Loucy (cell line): ENCODE measurements around the gene IGSF1.

Experiments
- H2AFZ ChIP-seq: fragments of 200-600 bp; sonication (generic); 2 replicates; pipeline ENCODE4 v1.6.0; 2016; ENCODE audit warnings: antibody characterized with exemption, mild to moderate bottlenecking, low read length, moderate library complexity
- H3F3A ChIP-seq: fragments of 200-600 bp; 2 replicates; pipeline ENCODE4 v1.6.0; 2016; ENCODE audit warnings: antibody characterized with exemption, low read depth, mild to moderate bottlenecking
- H3K27me3 ChIP-seq: fragments of 200-600 bp; sonication (generic); 2 replicates; pipeline ENCODE4 v1.6.1; 2014; ENCODE audit warnings: low read length, mild to moderate bottlenecking; ENCODE audit not compliant: insufficient read depth, poor library complexity, severe bottlenecking
- H3K36me3 ChIP-seq: fragments of 200-600 bp; sonication (generic); 2 replicates; pipeline ENCODE4 v1.6.1; 2016; ENCODE audit warnings: low read length; ENCODE audit not compliant: insufficient read depth
- H3K4me1 ChIP-seq: fragments of 200-600 bp; sonication (generic); 2 replicates; pipeline ENCODE4 v1.5.1; 2014; ENCODE audit warnings: low read length, mild to moderate bottlenecking; ENCODE audit not compliant: insufficient read depth, poor library complexity, severe bottlenecking
- H3K4me2 ChIP-seq: fragments of 200-600 bp; sonication (generic); 2 replicates; pipeline ENCODE4 v1.6.0; 2014; ENCODE audit warnings: antibody characterized with exemption, low read length, low read depth, mild to moderate bottlenecking; ENCODE audit not compliant: poor library complexity, severe bottlenecking
- H3K4me3 ChIP-seq: fragments of 200-600 bp; sonication (generic); 2 replicates; pipeline ENCODE4 v1.5.1; 2014; ENCODE audit warnings: low read length, mild to moderate bottlenecking, mixed read lengths; ENCODE audit not compliant: poor library complexity, severe bottlenecking
- H3K79me2 ChIP-seq: fragments of 200-600 bp; sonication (generic); 2 replicates; pipeline ENCODE4 v1.6.1; 2014; ENCODE audit warnings: low read length; ENCODE audit not compliant: insufficient read depth
- H3K9ac ChIP-seq: fragments of 200-600 bp; sonication (generic); 2 replicates; pipeline ENCODE4 v1.6.0; 2014; ENCODE audit warnings: mild to moderate bottlenecking, low read depth, low read length, moderate library complexity; ENCODE audit not compliant: poor library complexity, severe bottlenecking
- H3K9me2 ChIP-seq: fragments of 200-600 bp; sonication (generic); replicated peaks from 2 replicates; pipeline ENCODE4 v1.6.1; 2016; ENCODE audit warnings: low read depth, low read length, mixed read lengths
- H3K9me3 ChIP-seq: fragments of 200-600 bp; sonication (generic); 2 replicates; pipeline ENCODE4 v1.6.1; 2014; ENCODE audit warnings: mild to moderate bottlenecking, antibody characterized with exemption, low read length, low read depth; ENCODE audit not compliant: insufficient read depth
- H4K20me1 ChIP-seq: fragments of 200-600 bp; sonication (generic); 2 replicates; pipeline ENCODE4 v1.6.0; 2014; ENCODE audit warnings: antibody characterized with exemption, low read length, mild to moderate bottlenecking; ENCODE audit not compliant: insufficient read depth, poor library complexity, severe bottlenecking
- EZH2phosphoT487 ChIP-seq: fragments of 200-600 bp; IDR thresholded peaks from 2 replicates; pipeline ENCODE4 v1.6.1; 2018; ENCODE audit warnings: antibody characterized with exemption, mild to moderate bottlenecking, moderate library complexity, borderline replicate concordance
- TF ChIP-seq, protein P1 (sequence below): fragments of 200-600 bp; sonication (generic); conservative IDR thresholded peaks from 2 replicates; pipeline ENCODE4 v1.5.1; 2014; ENCODE audit warnings: mild to moderate bottlenecking, antibody characterized with exemption, low read length

The IGSF1 gene

DNA sequence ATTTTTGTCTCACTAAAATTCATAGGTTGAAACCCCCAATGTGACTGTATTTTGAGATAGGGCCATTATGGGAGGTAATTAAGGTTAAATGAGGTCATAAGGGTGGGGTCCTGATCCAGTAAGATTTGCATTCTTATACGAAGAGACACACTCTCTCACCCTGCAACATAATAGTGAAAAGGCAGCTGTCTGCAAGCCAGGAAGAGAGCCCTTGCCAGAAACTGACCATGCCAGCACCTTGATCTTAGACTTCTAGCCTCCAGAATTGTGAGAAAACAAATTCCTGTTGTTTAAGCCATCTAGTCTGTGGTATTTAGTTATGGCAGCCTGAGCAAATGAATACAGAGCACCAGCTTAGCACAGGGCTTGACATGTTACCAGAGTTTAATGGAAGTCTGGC lies 17.5 kb upstream of the IGSF1 start:
- Histone ChIP-seq H3K79me2 (no peaks in the 10 kb centered on the region), H3K27me3 (no peaks in the 10 kb centered on the region), H3K36me3 (no peaks in the 10 kb centered on the region), H3K9me3 (no peaks in the 10 kb centered on the region), H3K4me2 (no peak overlapping the region), H3K9ac (no peak overlapping the region), H3K4me1 (no peaks in the 10 kb centered on the region), H3F3A (no peaks in the 10 kb centered on the region), H4K20me1 (no peaks in the 10 kb centered on the region), H3K9me2 (no peaks in the 10 kb centered on the region), H3K4me3 (no peak overlapping the region), H2AFZ (no peak overlapping the region)
- TF ChIP-seq, protein P1, sequence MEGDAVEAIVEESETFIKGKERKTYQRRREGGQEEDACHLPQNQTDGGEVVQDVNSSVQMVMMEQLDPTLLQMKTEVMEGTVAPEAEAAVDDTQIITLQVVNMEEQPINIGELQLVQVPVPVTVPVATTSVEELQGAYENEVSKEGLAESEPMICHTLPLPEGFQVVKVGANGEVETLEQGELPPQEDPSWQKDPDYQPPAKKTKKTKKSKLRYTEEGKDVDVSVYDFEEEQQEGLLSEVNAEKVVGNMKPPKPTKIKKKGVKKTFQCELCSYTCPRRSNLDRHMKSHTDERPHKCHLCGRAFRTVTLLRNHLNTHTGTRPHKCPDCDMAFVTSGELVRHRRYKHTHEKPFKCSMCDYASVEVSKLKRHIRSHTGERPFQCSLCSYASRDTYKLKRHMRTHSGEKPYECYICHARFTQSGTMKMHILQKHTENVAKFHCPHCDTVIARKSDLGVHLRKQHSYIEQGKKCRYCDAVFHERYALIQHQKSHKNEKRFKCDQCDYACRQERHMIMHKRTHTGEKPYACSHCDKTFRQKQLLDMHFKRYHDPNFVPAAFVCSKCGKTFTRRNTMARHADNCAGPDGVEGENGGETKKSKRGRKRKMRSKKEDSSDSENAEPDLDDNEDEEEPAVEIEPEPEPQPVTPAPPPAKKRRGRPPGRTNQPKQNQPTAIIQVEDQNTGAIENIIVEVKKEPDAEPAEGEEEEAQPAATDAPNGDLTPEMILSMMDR: no peak
- TF ChIP-seq EZH2phosphoT487: no peak

- Histone ChIP-seq H3K79me2 (no peaks in the 10 kb centered on the region), H3K36me3 (no peaks in the 10 kb centered on the region), H2AFZ (no peak overlapping the region), H3K4me3 (no peak overlapping the region), H3K9me2 (no peaks in the 10 kb centered on the region), H3K9ac (no peak overlapping the region), H3K27me3 (no peaks in the 10 kb centered on the region), H3K4me1 (no peaks in the 10 kb centered on the region), H4K20me1 (no peaks in the 10 kb centered on the region), H3K9me3 (no peaks in the 10 kb centered on the region), H3K4me2 (no peak overlapping the region), H3F3A (no peaks in the 10 kb centered on the region)
- TF ChIP-seq, protein P1: no peak
- TF ChIP-seq EZH2phosphoT487: no peak
Measured at GRCh38 chrX:131305926-131306325, 16.8 kb upstream of the IGSF1 start.

DNA sequence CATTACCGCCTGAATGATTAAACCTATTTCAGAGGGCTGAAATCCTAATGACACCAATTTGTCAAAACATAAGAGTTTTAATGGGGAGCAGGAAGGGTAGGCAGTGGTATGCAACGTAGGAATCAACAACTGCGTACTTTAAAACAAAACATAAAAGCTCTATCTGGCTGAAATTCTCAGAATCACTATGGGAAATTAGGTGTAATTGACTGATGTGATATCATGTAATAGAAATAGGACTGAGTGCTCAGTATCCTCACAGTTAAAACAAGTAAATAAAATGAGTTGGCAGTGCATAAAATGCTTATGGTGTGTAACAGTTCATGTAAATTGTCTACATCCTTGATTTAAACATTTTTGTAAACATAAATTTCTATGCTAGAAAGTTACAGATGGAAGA lies 13.6 kb upstream of the IGSF1 start:
- H3K36me3 ChIP-seq: no peaks in the 10 kb centered on the region
- no peak overlapping the region for H2AFZ ChIP-seq
- H3K27me3 ChIP-seq: no peaks in the 10 kb centered on the region
- H3K4me1 ChIP-seq: no peaks in the 10 kb centered on the region
- H4K20me1 ChIP-seq: no peaks in the 10 kb centered on the region
- no peaks in the 10 kb centered on the region for H3K9me3 ChIP-seq
- no peak overlapping the region for H3K4me3 ChIP-seq
- H3F3A ChIP-seq: no peaks in the 10 kb centered on the region
- no peak for TF ChIP-seq EZH2phosphoT487
- no peaks in the 10 kb centered on the region for H3K79me2 ChIP-seq
- no peak overlapping the region for H3K4me2 ChIP-seq
- no peaks in the 10 kb centered on the region for H3K9me2 ChIP-seq
- no peak overlapping the region for H3K9ac ChIP-seq

- no peaks in the 10 kb centered on the region for H3K4me1 ChIP-seq
- H3K9ac ChIP-seq: no peak overlapping the region
- H3K27me3 ChIP-seq: no peaks in the 10 kb centered on the region
Measured at GRCh38 chrX:131301155-131301554, 12.0 kb upstream of the IGSF1 start.

More at GRCh38 chrX:131301155-131301554, 12.0 kb upstream of the IGSF1 start:
- no peaks in the 10 kb centered on the region for H3F3A ChIP-seq
- H3K4me2 ChIP-seq: no peak overlapping the region
- H3K9me2 ChIP-seq: no peaks in the 10 kb centered on the region
- no peaks in the 10 kb centered on the region for H3K36me3 ChIP-seq
- no peak overlapping the region for H2AFZ ChIP-seq
- H4K20me1 ChIP-seq: no peaks in the 10 kb centered on the region
- no peak overlapping the region for H3K4me3 ChIP-seq
- TF ChIP-seq, protein P1: no peak
- TF ChIP-seq EZH2phosphoT487: no peak
- H3K79me2 ChIP-seq: no peaks in the 10 kb centered on the region
- no peaks in the 10 kb centered on the region for H3K9me3 ChIP-seq
